ENCODE results near the gene FLT4. TPM values are rescaled to one million over a fixed set of nuclear protein-coding genes. Genes with fewer than 3 reads are reported as not detected.

The FLT4 gene
- total and polyA plus RNA-seq, 8 donors, result 0.79 to 6.8 (median 2.1) TPM

DNA sequence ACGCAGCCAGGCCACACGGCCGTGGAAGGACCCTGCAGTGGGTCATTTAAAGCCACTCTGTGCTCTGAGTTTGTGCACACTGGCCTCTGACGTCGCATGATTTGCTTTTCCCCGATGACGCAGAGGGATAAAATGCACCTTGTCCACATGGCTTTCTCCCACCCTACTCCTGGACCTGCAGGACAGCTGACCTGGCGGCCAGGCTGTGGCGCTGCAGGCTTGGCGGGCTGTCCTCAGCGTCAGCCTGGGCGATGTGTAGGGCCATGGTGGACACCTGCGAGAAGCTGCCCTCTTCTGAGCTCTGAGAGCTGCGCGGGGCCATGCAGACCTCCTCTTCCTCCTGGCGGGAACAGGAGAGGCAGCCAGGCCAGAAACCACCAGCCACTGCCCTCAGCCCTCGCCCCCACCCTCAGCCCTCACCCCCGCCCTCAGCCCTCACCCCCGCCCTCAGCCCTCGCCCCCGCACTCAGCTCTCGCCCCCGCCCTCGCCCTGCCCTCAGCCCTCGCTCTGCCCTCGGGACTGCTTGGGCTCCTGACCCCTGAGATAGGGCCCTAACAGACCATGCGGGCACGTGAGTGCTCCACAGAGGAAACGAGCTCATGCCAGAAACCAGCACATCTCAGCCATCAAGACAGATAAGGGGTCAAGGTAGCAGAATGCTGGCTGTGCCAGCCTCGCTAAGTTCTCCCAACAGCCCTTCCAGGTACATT, 38.1 kb downstream of the FLT4 start:
- Histone ChIP-seq H3K27me3 (no peaks in the 10 kb centered on the region), H3K4me3 (no peak overlapping the region), H3K4me1 (no peaks in the 10 kb centered on the region), H3K36me3 (no peaks in the 10 kb centered on the region), H3K27ac (no peak overlapping the region), H3K9me3 (no peaks in the 10 kb centered on the region)
- FAIRE-seq (no peak), ATAC-seq (peak in 3 of 4 donors; percentile 34 to 71 (median 48)), DNase-seq (peak in 1 of 6 donors; percentile 23)
- intact Hi-C loops (cut with DNase I), result no loop called here
- TF ChIP-seq, protein P1, sequence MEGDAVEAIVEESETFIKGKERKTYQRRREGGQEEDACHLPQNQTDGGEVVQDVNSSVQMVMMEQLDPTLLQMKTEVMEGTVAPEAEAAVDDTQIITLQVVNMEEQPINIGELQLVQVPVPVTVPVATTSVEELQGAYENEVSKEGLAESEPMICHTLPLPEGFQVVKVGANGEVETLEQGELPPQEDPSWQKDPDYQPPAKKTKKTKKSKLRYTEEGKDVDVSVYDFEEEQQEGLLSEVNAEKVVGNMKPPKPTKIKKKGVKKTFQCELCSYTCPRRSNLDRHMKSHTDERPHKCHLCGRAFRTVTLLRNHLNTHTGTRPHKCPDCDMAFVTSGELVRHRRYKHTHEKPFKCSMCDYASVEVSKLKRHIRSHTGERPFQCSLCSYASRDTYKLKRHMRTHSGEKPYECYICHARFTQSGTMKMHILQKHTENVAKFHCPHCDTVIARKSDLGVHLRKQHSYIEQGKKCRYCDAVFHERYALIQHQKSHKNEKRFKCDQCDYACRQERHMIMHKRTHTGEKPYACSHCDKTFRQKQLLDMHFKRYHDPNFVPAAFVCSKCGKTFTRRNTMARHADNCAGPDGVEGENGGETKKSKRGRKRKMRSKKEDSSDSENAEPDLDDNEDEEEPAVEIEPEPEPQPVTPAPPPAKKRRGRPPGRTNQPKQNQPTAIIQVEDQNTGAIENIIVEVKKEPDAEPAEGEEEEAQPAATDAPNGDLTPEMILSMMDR (IDR thresholded peaks at IDR 0.05), result no peak
- 63 to 73% methylated on average over 22 to 30 of the region's 30 CpGs for WGBS, 2 donors

DNA sequence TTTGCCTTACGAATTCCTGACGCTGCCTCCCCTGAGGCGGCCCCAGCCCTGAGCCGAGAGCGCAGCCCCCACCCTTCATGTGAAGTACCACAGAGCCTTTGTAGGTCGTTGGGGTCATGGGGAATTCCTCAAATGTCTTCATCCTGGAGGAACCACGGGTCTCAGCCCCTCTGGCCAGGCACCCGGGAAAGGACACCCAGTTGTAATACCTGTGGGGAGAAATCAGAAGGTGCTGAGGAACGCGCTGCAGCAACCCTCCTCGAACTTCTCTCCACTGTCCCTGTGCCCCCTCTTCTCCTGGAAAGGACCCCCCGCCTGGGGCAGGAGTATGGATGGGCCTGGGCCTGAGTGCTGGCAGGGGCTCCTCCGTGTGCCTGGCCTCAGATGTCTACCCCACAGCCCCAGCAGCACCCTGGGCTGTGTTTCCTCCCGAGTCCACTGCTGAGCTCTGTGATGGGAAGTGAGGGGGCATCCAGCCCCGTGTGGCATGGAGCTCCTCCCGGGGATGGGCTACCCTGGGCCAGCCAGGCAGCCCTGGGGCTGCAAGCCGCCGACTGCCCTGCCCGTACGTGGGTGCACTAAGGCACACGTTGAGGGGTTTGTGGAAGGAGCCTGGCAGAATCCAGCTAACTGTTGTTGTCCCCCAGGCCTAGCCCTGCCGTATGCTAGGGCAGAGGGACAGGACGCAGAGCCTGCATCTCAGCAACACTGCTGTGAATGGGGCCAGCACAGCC, 39.4 kb downstream of the FLT4 start:
- Histone ChIP-seq H3K27me3 (no peaks in the 10 kb centered on the region), H3K27ac (no peak overlapping the region), H3K4me3 (no peak overlapping the region), H3K36me3 (no peaks in the 10 kb centered on the region), H3K4me1 (no peaks in the 10 kb centered on the region), H3K9me3 (no peaks in the 10 kb centered on the region)
- DNase-seq, result peak in 1 of 6 donors; percentile 53
- TF ChIP-seq, protein P1 (IDR thresholded peaks at IDR 0.05), result no peak
- intact Hi-C loops (cut with DNase I), result no loop called here
- WGBS, 2 donors, result 73 to 77% methylated on average over 23 of the region's 23 CpGs
- no peak for FAIRE-seq
- ATAC-seq, result no peak

DNA sequence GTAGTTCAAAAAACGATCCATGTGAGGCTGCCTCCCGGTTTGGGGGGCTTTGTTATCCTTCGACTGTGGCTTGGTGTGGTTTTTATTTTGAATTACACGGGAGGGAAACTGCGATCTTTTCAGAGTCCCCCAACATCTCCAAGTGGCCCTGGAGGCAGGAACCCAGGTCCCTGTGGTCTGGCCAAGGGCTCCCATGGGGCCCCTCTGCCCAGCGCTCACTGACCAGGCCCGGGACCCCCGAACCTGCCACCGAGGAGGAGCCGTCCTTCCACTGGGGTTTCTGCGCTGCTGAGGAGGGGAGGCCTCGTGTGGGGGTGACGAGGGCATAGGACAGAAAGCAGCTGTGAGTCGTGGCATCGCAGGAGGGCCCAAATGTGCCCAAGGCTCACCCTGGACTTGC, 40.0 kb downstream of the FLT4 start:
- DNase-seq, result peak in 1 of 6 donors; percentile 36
- intact Hi-C loops (cut with DNase I), result no loop called here

DNA sequence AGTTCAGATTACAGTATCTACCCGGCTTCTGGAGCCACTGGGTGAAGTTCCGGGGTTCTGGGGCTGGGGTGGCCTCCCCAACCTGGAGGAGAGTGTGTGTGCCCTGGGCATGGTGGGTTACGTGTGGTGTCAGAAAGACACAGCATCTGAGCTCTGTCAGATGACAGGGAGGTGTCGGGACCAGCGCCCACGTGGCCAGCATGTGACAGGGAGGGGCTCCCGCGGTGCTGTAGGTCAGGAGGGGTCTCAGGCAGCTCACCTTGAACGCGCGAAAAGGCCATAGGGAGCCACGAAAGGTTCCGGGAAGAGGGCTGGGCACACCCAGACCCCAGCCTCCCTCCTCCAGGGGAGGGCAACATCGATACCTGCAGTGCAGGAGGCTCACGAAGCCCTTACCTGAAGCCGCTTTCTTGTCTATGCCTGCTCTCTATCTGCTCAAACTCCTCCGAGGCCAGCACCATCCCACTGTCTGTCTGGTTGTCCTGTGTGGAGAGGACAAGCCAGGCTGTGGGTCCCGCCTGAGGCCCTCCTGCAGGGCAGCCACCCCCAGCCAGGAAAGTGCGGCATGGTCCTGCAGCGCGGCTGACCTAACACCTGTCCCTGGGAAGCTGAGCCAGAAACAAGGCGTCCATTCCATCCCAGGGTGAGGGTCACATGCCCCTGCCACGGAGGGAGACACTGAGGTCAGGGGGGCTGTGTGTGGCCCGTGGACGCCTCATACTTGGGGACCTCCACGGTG, 40.7 kb downstream of the FLT4 start:
- H3K4me3 ChIP-seq, result no peak overlapping the region
- no peaks in the 10 kb centered on the region for H3K36me3 ChIP-seq
- no peaks in the 10 kb centered on the region for H3K27me3 ChIP-seq
- intact Hi-C loops (cut with DNase I), result no loop called here
- TF ChIP-seq, protein P1 (IDR thresholded peaks at IDR 0.05), result no peak
- DNase-seq, result peak in 2 of 6 donors; percentile 6 to 36
- 82 to 88% methylated on average over 26 of the region's 26 CpGs for WGBS, 2 donors
- ATAC-seq, result no peak
- H3K27ac ChIP-seq, result no peak overlapping the region
- no peaks in the 10 kb centered on the region for H3K9me3 ChIP-seq
- no peak for FAIRE-seq
- H3K4me1 ChIP-seq, result no peaks in the 10 kb centered on the region

More for the DNA sequence above, 40.0 kb downstream of the FLT4 start:
- Histone ChIP-seq H3K27ac (no peak overlapping the region), H3K9me3 (no peaks in the 10 kb centered on the region), H3K4me3 (no peak overlapping the region), H3K27me3 (no peaks in the 10 kb centered on the region), H3K4me1 (no peaks in the 10 kb centered on the region), H3K36me3 (no peaks in the 10 kb centered on the region)
- TF ChIP-seq, protein P1 (IDR thresholded peaks at IDR 0.05), result no peak
- 66 to 81% methylated on average over 15 of the region's 15 CpGs for WGBS, 2 donors
- no peak for FAIRE-seq
- ATAC-seq, result no peak

Data from pancreas (tissue), 10 donors.